HL-60 (cell line): ENCODE measurements around the gene DIS3L2.

Source experiments
- POLR2AphosphoS5 ChIP-seq: IDR thresholded peaks from 2 replicates; pipeline ENCODE4 v1.6.1; 2012; ENCODE audit warnings: low read depth
- TF ChIP-seq, protein P1 (sequence below): IDR thresholded peaks from one replicate; pipeline ENCODE4 v1.5.1; 2011; ENCODE audit warnings: low read length, control low read depth, inconsistent platforms; ENCODE audit not compliant: insufficient read depth
- TF ChIP-seq, protein P2 (sequence below): IDR thresholded peaks from 2 replicates; pipeline ENCODE4 v1.6.1; 2012; ENCODE audit warnings: low read depth; ENCODE audit not compliant: insufficient replicate concordance

DNA sequence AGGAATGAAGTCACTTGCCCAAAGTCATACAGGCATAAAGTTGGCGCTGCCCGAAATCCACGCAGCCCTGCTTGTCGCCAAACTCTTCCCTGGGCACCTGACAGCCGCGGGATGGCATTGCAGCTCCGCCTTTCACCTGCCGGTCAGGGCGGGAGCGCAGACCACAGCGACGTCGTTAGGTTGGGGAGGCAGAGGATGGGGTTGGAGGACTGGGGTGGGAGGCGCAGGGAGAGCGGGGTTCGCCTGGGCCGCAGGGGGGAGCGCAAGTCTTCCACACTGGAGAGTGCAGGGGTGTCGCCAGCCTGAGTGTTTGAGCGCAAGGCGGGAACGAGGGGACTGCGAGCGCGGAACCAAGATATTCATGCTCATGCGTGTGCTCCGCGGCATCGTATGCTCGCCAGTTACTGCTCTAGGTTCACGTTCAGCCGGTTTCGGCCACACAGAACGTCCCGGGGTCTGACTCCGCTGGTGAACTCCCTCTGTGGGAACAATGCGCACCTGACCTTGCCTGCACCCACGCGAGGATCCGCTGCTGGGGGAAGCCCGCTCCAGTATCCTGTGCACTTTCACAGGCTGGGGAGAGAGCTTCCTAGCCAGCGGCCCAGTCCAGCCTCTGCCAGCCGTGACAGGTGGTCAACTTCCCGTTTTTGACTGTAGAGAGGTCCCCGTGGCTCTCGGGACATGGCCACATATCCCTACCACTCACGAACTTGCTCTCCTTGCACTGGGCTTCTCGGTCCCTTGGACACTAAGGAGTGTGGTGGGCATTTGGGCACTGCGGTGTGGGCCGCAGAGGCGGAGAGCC is 34.5 kb upstream of the DIS3L2 start:
- TF ChIP-seq, protein P1, sequence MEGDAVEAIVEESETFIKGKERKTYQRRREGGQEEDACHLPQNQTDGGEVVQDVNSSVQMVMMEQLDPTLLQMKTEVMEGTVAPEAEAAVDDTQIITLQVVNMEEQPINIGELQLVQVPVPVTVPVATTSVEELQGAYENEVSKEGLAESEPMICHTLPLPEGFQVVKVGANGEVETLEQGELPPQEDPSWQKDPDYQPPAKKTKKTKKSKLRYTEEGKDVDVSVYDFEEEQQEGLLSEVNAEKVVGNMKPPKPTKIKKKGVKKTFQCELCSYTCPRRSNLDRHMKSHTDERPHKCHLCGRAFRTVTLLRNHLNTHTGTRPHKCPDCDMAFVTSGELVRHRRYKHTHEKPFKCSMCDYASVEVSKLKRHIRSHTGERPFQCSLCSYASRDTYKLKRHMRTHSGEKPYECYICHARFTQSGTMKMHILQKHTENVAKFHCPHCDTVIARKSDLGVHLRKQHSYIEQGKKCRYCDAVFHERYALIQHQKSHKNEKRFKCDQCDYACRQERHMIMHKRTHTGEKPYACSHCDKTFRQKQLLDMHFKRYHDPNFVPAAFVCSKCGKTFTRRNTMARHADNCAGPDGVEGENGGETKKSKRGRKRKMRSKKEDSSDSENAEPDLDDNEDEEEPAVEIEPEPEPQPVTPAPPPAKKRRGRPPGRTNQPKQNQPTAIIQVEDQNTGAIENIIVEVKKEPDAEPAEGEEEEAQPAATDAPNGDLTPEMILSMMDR, result no peak
- no peak for TF ChIP-seq POLR2AphosphoS5
- TF ChIP-seq, protein P2, sequence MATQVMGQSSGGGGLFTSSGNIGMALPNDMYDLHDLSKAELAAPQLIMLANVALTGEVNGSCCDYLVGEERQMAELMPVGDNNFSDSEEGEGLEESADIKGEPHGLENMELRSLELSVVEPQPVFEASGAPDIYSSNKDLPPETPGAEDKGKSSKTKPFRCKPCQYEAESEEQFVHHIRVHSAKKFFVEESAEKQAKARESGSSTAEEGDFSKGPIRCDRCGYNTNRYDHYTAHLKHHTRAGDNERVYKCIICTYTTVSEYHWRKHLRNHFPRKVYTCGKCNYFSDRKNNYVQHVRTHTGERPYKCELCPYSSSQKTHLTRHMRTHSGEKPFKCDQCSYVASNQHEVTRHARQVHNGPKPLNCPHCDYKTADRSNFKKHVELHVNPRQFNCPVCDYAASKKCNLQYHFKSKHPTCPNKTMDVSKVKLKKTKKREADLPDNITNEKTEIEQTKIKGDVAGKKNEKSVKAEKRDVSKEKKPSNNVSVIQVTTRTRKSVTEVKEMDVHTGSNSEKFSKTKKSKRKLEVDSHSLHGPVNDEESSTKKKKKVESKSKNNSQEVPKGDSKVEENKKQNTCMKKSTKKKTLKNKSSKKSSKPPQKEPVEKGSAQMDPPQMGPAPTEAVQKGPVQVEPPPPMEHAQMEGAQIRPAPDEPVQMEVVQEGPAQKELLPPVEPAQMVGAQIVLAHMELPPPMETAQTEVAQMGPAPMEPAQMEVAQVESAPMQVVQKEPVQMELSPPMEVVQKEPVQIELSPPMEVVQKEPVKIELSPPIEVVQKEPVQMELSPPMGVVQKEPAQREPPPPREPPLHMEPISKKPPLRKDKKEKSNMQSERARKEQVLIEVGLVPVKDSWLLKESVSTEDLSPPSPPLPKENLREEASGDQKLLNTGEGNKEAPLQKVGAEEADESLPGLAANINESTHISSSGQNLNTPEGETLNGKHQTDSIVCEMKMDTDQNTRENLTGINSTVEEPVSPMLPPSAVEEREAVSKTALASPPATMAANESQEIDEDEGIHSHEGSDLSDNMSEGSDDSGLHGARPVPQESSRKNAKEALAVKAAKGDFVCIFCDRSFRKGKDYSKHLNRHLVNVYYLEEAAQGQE, result no peak
